NCI-H1694 treated with DMSO at 0.1 percent for 48 hours (cell line): ENCODE measurements around the gene SAYSD1.

Experiments used
- DNase-seq: peaks from one replicate; lab custom pipeline; 2025; lab: John Stamatoyannopoulos, UW

The SAYSD1 gene

GRCh38 chr6:39079197-39080125 lies 35.5 kb downstream of the SAYSD1 start:
- no peak for DNase-seq

- DNase-seq = no peak
Measured at GRCh38 chr6:39078695-39079094, 36.3 kb downstream of the SAYSD1 start.

- DNase-seq = no peak
Measured at GRCh38 chr6:39077882-39078594, 36.9 kb downstream of the SAYSD1 start.

DNA sequence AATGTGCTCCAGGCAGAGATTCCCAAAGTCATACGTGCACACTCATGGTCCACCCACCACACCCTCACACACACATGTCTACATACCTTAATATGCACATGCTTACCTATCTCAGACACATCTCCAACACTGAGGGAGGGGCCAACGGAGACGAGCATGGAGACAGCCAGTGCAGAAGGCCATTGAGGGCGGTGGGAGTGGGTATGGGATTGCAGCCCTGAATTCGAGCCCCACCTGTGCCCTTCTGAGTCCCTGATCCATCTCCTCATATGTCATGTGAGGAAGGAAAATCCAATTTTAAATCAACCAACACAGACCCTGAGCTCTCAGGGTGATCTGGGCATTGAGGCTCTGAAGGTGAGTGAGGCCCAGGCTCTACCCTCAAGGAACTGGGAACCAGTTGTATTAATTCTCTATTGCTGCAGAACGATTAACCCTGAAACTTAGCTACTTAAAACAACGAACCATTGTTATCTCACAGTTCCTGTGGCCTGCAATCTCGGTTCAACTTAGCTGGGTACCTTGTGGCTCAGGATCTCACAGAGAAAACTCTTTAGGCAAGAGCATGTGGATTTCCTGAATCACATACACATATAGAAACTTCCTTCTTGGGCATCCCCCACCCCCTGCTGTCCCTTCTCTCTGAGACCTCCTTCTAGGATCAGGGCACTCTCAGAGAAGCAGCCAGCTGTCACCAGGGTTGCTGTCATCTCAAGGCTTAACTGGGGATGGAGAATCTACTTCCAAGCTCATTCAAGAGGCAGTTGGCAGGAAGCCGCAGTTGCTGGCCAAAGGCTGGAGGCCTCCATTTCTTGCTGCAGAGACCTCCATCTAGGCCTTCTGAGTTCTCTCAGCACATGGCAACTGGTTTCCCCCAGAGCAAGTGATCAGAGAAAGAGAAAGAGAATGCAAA lies 38.1 kb downstream of the SAYSD1 start:
- DNase-seq = no peak

DNA sequence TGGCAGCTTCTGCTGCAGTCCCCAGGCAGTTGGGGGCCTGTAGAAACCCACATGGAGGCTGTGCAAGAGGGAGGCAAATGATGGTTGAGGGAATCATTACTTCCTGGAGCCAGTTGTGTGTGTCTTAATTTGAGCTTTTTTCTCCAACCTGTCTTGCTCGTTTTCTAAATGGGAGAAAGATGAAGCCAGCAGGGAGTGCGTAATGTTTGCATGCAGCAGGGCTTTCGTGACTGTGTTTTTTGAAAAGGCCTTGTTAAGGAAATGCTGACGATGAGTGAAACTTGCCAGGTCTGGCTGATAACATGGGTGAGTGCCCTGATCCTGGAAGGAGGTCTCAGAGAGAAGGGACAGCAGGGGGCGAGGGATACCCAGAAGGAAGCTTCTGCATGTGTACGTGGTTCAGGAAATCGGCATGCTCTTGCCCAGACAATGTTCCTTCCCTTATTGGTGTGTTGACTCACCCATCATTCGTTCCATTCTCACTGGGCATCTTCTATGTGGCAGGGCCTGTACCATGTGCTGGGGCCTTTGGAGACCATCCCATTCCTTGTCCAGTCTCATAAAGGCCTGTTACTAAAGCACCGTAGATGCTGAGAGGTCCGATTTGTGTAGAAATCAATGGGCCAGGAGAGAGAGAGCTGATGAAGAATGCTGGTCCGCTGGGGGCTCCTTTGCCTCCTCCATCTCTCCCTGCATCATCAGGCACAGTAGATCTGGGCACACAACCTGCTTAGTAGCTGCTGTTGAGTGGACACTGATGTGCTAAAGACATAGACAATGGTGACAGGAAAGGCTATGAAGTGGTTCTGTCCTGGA lies 39.0 kb downstream of the SAYSD1 start:
- no peak for DNase-seq

- no peak for DNase-seq
Measured at GRCh38 chr6:39075010-39075686, 39.8 kb downstream of the SAYSD1 start.

- DNase-seq = no peak
Measured at GRCh38 chr6:39074486-39074885, 40.5 kb downstream of the SAYSD1 start.

- DNase-seq = no peak
Measured at GRCh38 chr6:39073471-39074355, 41.3 kb downstream of the SAYSD1 start.

DNA sequence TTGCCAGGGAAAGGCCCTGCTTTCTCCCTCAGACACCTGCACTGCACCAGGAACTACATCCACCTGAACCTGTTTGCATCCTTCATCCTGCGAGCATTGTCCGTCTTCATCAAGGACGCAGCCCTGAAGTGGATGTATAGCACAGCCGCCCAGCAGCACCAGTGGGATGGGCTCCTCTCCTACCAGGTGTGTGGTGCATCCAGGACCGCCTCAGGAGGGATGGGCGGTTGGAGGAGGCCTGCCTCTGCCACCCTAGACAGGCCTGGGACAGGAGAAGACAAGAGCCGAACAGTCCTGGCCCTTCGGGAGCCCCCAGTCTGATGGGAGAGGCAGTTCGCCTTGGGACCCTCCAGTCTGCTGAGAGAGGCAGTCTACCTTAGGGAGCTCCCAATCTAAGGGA lies 42.2 kb downstream of the SAYSD1 start:
- DNase-seq = no peak

DNA sequence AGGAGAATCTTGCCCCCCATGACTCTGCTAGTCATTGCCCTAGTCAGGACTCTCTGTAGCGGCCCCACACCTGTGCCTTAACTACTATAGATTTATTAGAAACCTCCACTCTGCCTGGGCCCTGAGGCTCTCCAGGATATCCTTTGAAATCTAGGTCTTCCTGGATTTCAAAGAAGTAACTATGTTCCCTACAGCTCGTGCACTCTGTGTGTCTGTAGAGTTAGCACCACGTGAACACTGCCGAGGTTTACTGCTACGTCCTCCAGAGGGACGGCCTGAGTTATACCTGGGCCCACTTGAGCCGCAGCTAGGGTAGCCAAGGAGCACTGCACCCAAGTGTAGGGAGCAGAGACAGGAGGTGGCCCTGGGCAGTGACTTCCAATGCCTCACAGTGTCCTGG lies 46.6 kb downstream of the SAYSD1 start:
- DNase-seq = no peak

DNA sequence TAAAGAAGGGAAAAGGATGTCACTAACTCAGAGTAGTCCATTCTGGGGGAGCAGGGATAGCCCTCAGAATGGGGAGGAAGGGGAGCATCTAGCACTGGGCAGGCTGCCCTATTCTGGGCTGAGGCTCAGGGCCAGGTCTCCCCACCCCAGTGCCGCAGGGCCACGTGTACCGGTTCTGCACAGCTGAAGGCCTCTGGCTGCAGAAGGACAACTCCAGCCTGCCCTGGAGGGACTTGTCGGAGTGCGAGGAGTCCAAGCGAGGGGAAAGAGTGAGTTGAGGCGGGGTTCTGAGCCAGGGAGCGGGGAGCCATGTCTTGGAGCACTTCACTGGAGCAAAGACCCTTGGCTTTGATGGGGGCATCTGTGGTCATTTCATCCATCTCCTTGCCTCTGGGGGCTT lies 49.4 kb downstream of the SAYSD1 start:
- no peak for DNase-seq

- no peak for DNase-seq
Measured at GRCh38 chr6:39063526-39063925, 51.5 kb downstream of the SAYSD1 start.

GRCh38 chr6:39062014-39062740 lies 52.8 kb downstream of the SAYSD1 start:
- no peak for DNase-seq

DNA sequence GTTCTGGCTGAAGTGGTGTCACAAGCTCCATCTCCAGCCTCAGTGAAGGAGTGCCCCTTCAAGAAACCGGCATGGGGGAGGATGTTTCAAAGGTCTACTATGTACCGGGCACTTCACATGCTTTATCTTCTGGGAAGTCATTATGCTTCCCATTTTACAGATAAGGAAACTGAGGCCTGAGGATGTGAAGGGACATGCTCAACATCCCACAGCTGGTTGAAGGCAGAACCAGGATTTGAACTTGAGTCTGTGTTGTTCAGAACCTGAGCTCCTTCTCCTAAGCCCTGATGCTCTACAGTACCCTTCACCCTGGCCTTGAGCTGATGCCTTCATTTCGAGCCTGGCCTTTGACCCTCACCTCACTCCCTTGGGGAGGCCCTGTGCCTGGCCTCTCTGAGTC lies 53.4 kb downstream of the SAYSD1 start:
- no peak for DNase-seq

GRCh38 chr6:39061182-39061581 lies 53.8 kb downstream of the SAYSD1 start:
- DNase-seq = no peak

GRCh38 chr6:39060467-39061160 lies 54.4 kb downstream of the SAYSD1 start:
- no peak for DNase-seq

DNA sequence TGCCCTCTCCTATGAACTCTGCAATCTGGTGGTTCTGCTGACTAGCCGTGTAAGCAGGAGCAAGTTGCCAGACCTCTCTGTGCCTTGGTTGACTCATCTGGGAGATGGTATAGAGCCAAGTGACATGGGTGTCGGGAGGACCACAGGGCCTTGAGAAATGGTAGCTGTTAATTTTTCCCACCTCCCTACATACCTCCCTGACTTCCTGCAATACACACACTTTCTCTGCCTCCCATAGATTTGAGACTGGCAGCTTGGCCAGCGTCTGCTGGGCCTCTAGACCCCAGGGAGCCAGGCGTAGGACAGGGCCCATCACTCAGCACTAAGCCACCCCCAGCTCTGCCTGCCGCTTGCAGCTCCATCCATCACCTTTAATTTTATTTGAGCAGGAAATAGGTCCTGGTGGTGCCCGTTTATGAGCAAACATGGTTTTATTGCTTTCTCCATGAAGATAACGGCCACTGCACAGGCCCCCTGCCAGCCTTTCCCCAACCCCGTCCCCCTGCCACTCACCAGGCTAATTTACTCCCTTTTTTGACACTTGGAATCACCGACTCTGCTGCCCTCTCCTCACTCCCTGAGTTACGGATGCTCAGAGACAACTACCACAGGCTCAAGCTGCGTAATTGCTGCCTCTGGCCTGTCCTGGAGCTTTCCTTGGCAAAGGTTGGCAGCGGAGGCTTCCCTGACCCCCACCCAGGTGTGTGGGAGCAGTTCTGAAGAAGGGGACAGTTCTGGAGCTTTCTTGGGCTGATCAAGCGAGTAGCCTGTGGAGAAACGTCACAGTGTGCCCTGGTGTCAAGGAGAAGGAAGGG lies 55.3 kb downstream of the SAYSD1 start:
- no peak for DNase-seq
